ENCODE results near the gene CDH12.
"Not testable (repeated sequence)": the region's sequence is repeated elsewhere in the genome, so short reads cannot be mapped to it uniquely, and the experiment has no call there.

CDH12 gene

GRCh38 chr5:22572941-22573340 is 280.2 kb downstream of the CDH12 start:
- DNase-seq (ENCODE audit: low read depth, low spot score) = no peak

GRCh38 chr5:22567983-22568382 is 285.2 kb downstream of the CDH12 start:
- no peak for DNase-seq (ENCODE audit: low read depth, low spot score)

- no peak for DNase-seq (ENCODE audit: low read depth, low spot score)
These were observed 293.0 kb downstream of the CDH12 start for GRCh38 chr5:22560147-22560546.

- no peak for DNase-seq (ENCODE audit: low read depth, low spot score)
These were observed 295.9 kb downstream of the CDH12 start for GRCh38 chr5:22557251-22557650.

GRCh38 chr5:22554475-22554874 is 298.7 kb downstream of the CDH12 start:
- no peak for DNase-seq (ENCODE audit: low read depth, low spot score)

- no peak for DNase-seq (ENCODE audit: low read depth, low spot score)
These were observed 303.1 kb downstream of the CDH12 start for GRCh38 chr5:22549876-22550671.

GRCh38 chr5:22542340-22542739 is 310.8 kb downstream of the CDH12 start:
- DNase-seq (ENCODE audit: low read depth, low spot score) = no peak

- DNase-seq (ENCODE audit: low read depth, low spot score) = no peak
These were observed 312.1 kb downstream of the CDH12 start for GRCh38 chr5:22541037-22541436.

GRCh38 chr5:22539762-22540161 is 313.4 kb downstream of the CDH12 start:
- no peak for DNase-seq (ENCODE audit: low read depth, low spot score)

GRCh38 chr5:22531986-22532385 is 321.2 kb downstream of the CDH12 start:
- DNase-seq (ENCODE audit: low read depth, low spot score) = no peak

GRCh38 chr5:22521521-22521920 is 331.6 kb downstream of the CDH12 start:
- no peak for DNase-seq (ENCODE audit: low read depth, low spot score)

- not testable (repeated sequence) for DNase-seq (ENCODE audit: low read depth, low spot score)
These were observed 336.6 kb downstream of the CDH12 start for GRCh38 chr5:22516497-22516896.

- no peak for DNase-seq (ENCODE audit: low read depth, low spot score)
These were observed 338.9 kb downstream of the CDH12 start for GRCh38 chr5:22514231-22514630.

- no peak for DNase-seq (ENCODE audit: low read depth, low spot score)
These were observed 347.3 kb downstream of the CDH12 start for GRCh38 chr5:22505891-22506290.

- DNase-seq (ENCODE audit: low read depth, low spot score) = no peak
These were observed 348.7 kb downstream of the CDH12 start for GRCh38 chr5:22504411-22504810.

GRCh38 chr5:22500556-22500955 is 352.6 kb downstream of the CDH12 start:
- no peak for DNase-seq (ENCODE audit: low read depth, low spot score)

GRCh38 chr5:22496666-22497065 is 356.5 kb downstream of the CDH12 start:
- no peak for DNase-seq (ENCODE audit: low read depth, low spot score)

- no peak for DNase-seq (ENCODE audit: low read depth, low spot score)
These were observed 358.0 kb downstream of the CDH12 start for GRCh38 chr5:22495016-22495720.

GRCh38 chr5:22488427-22488826 is 364.7 kb downstream of the CDH12 start:
- DNase-seq (ENCODE audit: low read depth, low spot score) = no peak

- DNase-seq (ENCODE audit: low read depth, low spot score) = no peak
These were observed 372.8 kb downstream of the CDH12 start for GRCh38 chr5:22480305-22480704.

GRCh38 chr5:22473886-22474285 is 379.3 kb downstream of the CDH12 start:
- no peak for DNase-seq (ENCODE audit: low read depth, low spot score)

GRCh38 chr5:22471154-22471553 is 382.0 kb downstream of the CDH12 start:
- no peak for DNase-seq (ENCODE audit: low read depth, low spot score)

GRCh38 chr5:22470408-22470807 is 382.7 kb downstream of the CDH12 start:
- no peak for DNase-seq (ENCODE audit: low read depth, low spot score)
